Measurements from ENCODE around the gene TNRC6B. TPM values are rescaled to one million over a fixed set of nuclear protein-coding genes. Genes with fewer than 3 reads are reported as not detected.

Gene TNRC6B, protein sequence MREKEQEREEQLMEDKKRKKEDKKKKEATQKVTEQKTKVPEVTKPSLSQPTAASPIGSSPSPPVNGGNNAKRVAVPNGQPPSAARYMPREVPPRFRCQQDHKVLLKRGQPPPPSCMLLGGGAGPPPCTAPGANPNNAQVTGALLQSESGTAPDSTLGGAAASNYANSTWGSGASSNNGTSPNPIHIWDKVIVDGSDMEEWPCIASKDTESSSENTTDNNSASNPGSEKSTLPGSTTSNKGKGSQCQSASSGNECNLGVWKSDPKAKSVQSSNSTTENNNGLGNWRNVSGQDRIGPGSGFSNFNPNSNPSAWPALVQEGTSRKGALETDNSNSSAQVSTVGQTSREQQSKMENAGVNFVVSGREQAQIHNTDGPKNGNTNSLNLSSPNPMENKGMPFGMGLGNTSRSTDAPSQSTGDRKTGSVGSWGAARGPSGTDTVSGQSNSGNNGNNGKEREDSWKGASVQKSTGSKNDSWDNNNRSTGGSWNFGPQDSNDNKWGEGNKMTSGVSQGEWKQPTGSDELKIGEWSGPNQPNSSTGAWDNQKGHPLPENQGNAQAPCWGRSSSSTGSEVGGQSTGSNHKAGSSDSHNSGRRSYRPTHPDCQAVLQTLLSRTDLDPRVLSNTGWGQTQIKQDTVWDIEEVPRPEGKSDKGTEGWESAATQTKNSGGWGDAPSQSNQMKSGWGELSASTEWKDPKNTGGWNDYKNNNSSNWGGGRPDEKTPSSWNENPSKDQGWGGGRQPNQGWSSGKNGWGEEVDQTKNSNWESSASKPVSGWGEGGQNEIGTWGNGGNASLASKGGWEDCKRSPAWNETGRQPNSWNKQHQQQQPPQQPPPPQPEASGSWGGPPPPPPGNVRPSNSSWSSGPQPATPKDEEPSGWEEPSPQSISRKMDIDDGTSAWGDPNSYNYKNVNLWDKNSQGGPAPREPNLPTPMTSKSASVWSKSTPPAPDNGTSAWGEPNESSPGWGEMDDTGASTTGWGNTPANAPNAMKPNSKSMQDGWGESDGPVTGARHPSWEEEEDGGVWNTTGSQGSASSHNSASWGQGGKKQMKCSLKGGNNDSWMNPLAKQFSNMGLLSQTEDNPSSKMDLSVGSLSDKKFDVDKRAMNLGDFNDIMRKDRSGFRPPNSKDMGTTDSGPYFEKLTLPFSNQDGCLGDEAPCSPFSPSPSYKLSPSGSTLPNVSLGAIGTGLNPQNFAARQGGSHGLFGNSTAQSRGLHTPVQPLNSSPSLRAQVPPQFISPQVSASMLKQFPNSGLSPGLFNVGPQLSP (N-terminal part only)
- total RNA-seq (144 TPM), polyA plus RNA-seq (10 to 100 TPM; 50.6 to 79.7 (median 65.1) TPM)

- H3K4me1 ChIP-seq (ENCODE audit: control insufficient read depth, insufficient read depth, low read length, poor library complexity, severe bottlenecking), result peaks cover 69% of the 10 kb centered on the region
- H3K4me3 Mint-ChIP-seq, result peak within 1 kb of the TSS; percentile 87 to 98 (median 90)
These were observed at the start of gene TNRC6B for GRCh38 chr22:40177738-40178416. Gene TNRC6B (plus strand): TSS chr22:40177925. CDS start chr22:40178136, 211 bp downstream.

DNA sequence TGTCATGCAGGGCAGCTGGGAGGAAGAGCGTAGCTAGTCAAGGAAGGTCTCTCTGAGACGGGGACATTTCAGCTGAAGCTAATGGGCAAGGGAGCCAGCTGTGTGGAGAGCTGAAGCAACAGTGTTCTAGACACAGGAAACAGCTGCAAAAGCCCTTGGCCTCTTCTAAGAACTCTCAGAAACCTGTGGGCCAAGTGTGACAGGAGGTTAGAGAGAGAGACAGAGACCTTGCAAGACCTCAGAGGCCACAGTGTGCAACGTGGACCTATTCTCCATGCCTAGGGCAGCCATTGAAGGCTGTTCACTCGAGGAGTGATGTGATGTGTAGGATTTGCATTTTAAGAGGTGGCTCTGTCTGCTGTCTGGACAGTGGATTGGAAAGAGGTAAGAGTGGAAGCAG, 48.7 kb upstream of the TNRC6B start:
- H3K4me3 Mint-ChIP-seq, result peak overlapping the region in 3 of 4 donors; percentile 1 to 44 (median 43)
- H3K4me3 ChIP-seq (ENCODE audit: low read depth, low read length), result no peak overlapping the region
- no peaks in the 10 kb centered on the region for H3K9me3 Mint-ChIP-seq
- no peaks in the 10 kb centered on the region for H3K9me3 ChIP-seq (ENCODE audit: control insufficient read depth in 2 of 2, low read length in 2 of 2)
- peaks cover 31% of the 10 kb centered on the region for H3K36me3 Mint-ChIP-seq
- peak; percentile 60 to 64 for ATAC-seq (ENCODE audit: low read depth in 2 of 2)
- H3K4me1 Mint-ChIP-seq, result peaks cover 14 to 32% (median 25%) of the 10 kb centered on the region in 4 donors
- peak in 1 of 3 donors; percentile 89 for DNase-seq
- peaks cover 34% of the 10 kb centered on the region for H3K36me3 ChIP-seq (ENCODE audit: control insufficient read depth, insufficient read depth, low read length)
- H3K27me3 Mint-ChIP-seq, result no peaks in the 10 kb centered on the region
- H3K27me3 ChIP-seq (ENCODE audit: control insufficient read depth, insufficient read depth, low read length), result no peaks in the 10 kb centered on the region
- peaks cover 4% of the 10 kb centered on the region for H3K4me1 ChIP-seq (ENCODE audit: control insufficient read depth, insufficient read depth, low read length, poor library complexity, severe bottlenecking)
- no peak overlapping the region for H3K27ac ChIP-seq (ENCODE audit: insufficient read depth, low read length, poor library complexity, severe bottlenecking)
- peak overlapping the region; percentile 21 to 88 (median 22) for H3K27ac Mint-ChIP-seq

More at GRCh38 chr22:40177738-40178416, at the start of gene TNRC6B:
- H3K9me3 ChIP-seq (ENCODE audit: control insufficient read depth in 2 of 2, low read length in 2 of 2), result no peaks in the 10 kb centered on the region
- DNase-seq (peak; percentile 73 to 98 (median 91)), ATAC-seq (ENCODE audit: low read depth in 2 of 2) (peak; percentile 88 to 90)
- H3K27ac ChIP-seq (ENCODE audit: insufficient read depth, low read length, poor library complexity, severe bottlenecking), result peak within 1 kb of the TSS; percentile 81
- H3K4me1 Mint-ChIP-seq, result peaks cover 28 to 60% (median 49%) of the 10 kb centered on the region in 4 donors
- H3K9me3 Mint-ChIP-seq, result no peaks in the 10 kb centered on the region
- H3K4me3 ChIP-seq (ENCODE audit: low read depth, low read length), result peak within 1 kb of the TSS; percentile 100
- peaks cover 11% of the 10 kb centered on the region for H3K27me3 Mint-ChIP-seq
- H3K27ac Mint-ChIP-seq, result peak within 1 kb of the TSS; percentile 54 to 92 (median 86)
- no peaks in the 10 kb centered on the region for H3K36me3 ChIP-seq (ENCODE audit: control insufficient read depth, insufficient read depth, low read length)
- no peaks in the 10 kb centered on the region for H3K27me3 ChIP-seq (ENCODE audit: control insufficient read depth, insufficient read depth, low read length)
- H3K36me3 Mint-ChIP-seq, result no peaks in the 10 kb centered on the region

- Histone ChIP-seq H3K4me3 (ENCODE audit: low read depth, low read length) (no peak overlapping the region), H3K27ac (ENCODE audit: insufficient read depth, low read length, poor library complexity, severe bottlenecking) (no peak overlapping the region), H3K4me1 (ENCODE audit: control insufficient read depth, insufficient read depth, low read length, poor library complexity, severe bottlenecking) (no peaks in the 10 kb centered on the region), H3K9me3 (ENCODE audit: control insufficient read depth in 2 of 2, low read length in 2 of 2) (no peaks in the 10 kb centered on the region), H3K36me3 (ENCODE audit: control insufficient read depth, insufficient read depth, low read length) (peaks cover 58% of the 10 kb centered on the region), H3K27me3 (ENCODE audit: control insufficient read depth, insufficient read depth, low read length) (no peaks in the 10 kb centered on the region)
- no peak for DNase-seq
- Mint-ChIP-seq H3K4me3 (no peak overlapping the region), H3K36me3 (peaks cover 37% of the 10 kb centered on the region), H3K9me3 (no peaks in the 10 kb centered on the region), H3K4me1 (peaks cover 12 to 23% (median 14%) of the 10 kb centered on the region in 4 donors), H3K27me3 (no peaks in the 10 kb centered on the region), H3K27ac (peak overlapping the region in 1 of 3 donors; percentile 77)
- ATAC-seq (ENCODE audit: low read depth in 2 of 2), result no peak
These were observed 40.6 kb upstream of the TNRC6B start for GRCh38 chr22:40137132-40137531.

DNA sequence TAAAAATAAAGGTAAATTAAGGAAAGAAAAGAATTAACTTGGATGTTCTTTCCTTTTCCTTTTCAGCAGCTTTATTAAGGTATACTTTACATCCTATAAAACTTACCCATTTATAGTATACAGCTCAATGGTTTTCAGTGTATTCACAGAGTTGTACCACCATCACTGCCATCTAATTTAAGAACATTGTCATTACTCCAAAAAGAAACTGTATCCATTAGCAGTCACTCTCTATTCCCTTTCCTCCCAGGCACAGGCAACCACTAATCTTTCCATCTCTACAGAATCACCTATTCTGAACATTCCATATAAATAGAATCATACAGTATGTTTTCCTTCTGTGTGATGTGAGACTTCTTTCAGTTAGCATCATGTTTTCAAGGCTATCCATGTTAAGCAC, 38.9 kb upstream of the TNRC6B start:
- H3K36me3 ChIP-seq (ENCODE audit: control insufficient read depth, insufficient read depth, low read length), result peaks cover 67% of the 10 kb centered on the region
- Mint-ChIP-seq H3K4me3 (no peak overlapping the region), H3K4me1 (peaks cover 9 to 23% (median 11%) of the 10 kb centered on the region in 4 donors), H3K27me3 (no peaks in the 10 kb centered on the region), H3K36me3 (peaks cover 33% of the 10 kb centered on the region), H3K9me3 (no peaks in the 10 kb centered on the region), H3K27ac (no peak overlapping the region)
- no peaks in the 10 kb centered on the region for H3K27me3 ChIP-seq (ENCODE audit: control insufficient read depth, insufficient read depth, low read length)
- no peak overlapping the region for H3K4me3 ChIP-seq (ENCODE audit: low read depth, low read length)
- ATAC-seq (ENCODE audit: low read depth in 2 of 2) (no peak), DNase-seq (no peak)
- no peaks in the 10 kb centered on the region for H3K4me1 ChIP-seq (ENCODE audit: control insufficient read depth, insufficient read depth, low read length, poor library complexity, severe bottlenecking)
- H3K27ac ChIP-seq (ENCODE audit: insufficient read depth, low read length, poor library complexity, severe bottlenecking), result no peak overlapping the region
- no peaks in the 10 kb centered on the region for H3K9me3 ChIP-seq (ENCODE audit: control insufficient read depth in 2 of 2, low read length in 2 of 2)

DNA sequence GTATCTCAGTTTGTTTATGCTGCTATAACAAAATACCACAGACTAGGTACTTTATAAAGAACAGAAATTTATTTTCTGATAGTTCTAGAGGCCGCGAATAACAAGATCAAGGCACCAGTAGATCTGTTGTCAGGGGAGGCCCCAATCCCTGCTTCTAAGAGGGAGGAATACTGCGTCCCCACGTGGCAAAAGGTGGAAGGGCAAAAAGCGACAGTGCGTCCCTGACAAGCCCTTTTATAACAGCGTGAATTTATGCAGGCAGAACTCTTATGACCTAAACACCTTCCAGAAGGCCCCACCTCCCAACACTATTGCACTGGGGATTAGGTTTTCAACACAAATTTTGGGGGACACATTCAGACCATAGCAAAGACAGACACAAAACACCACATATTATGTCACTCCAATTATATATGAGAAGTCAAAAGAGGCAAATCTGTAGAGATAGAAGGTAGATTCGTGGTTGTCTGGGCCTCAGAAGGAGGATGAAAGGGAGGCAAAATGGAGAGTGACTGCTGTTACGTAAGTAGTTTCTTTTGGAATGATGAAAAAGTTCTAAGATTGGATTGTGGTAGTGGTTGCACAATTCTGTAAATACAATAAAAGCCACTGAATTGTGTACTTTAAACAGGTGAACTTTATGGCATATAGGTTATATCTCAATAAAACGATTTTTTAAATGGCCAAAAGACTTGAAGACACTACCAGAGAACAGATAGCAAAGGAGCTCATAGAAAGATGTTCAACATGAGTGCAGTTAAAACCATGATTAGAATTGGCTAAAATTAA, 30.1 kb upstream of the TNRC6B start:
- Histone ChIP-seq H3K9me3 (ENCODE audit: control insufficient read depth in 2 of 2, low read length in 2 of 2) (no peaks in the 10 kb centered on the region), H3K4me3 (ENCODE audit: low read depth, low read length) (no peak overlapping the region), H3K4me1 (ENCODE audit: control insufficient read depth, insufficient read depth, low read length, poor library complexity, severe bottlenecking) (no peaks in the 10 kb centered on the region), H3K36me3 (ENCODE audit: control insufficient read depth, insufficient read depth, low read length) (peaks cover 12% of the 10 kb centered on the region), H3K27me3 (ENCODE audit: control insufficient read depth, insufficient read depth, low read length) (no peaks in the 10 kb centered on the region), H3K27ac (ENCODE audit: insufficient read depth, low read length, poor library complexity, severe bottlenecking) (no peak overlapping the region)
- H3K36me3 Mint-ChIP-seq, result peaks cover 21% of the 10 kb centered on the region
- H3K9me3 Mint-ChIP-seq, result no peaks in the 10 kb centered on the region
- H3K27me3 Mint-ChIP-seq, result no peaks in the 10 kb centered on the region
- no peak overlapping the region for H3K4me3 Mint-ChIP-seq
- H3K27ac Mint-ChIP-seq, result peak overlapping the region in 1 of 3 donors; percentile 50
- peaks cover 5 to 20% (median 8%) of the 10 kb centered on the region in 4 donors for H3K4me1 Mint-ChIP-seq
- ATAC-seq (ENCODE audit: low read depth in 2 of 2) (no peak), DNase-seq (no peak)

- Mint-ChIP-seq H3K36me3 (peaks cover 25% of the 10 kb centered on the region), H3K27me3 (no peaks in the 10 kb centered on the region), H3K4me3 (no peak overlapping the region), H3K9me3 (no peaks in the 10 kb centered on the region), H3K27ac (no peak overlapping the region), H3K4me1 (peaks cover 6 to 20% (median 12%) of the 10 kb centered on the region in 4 donors)
- DNase-seq (no peak), ATAC-seq (ENCODE audit: low read depth in 2 of 2) (no peak)
- Histone ChIP-seq H3K36me3 (ENCODE audit: control insufficient read depth, insufficient read depth, low read length) (peaks cover 25% of the 10 kb centered on the region), H3K4me1 (ENCODE audit: control insufficient read depth, insufficient read depth, low read length, poor library complexity, severe bottlenecking) (no peaks in the 10 kb centered on the region), H3K27ac (ENCODE audit: insufficient read depth, low read length, poor library complexity, severe bottlenecking) (no peak overlapping the region), H3K4me3 (ENCODE audit: low read depth, low read length) (no peak overlapping the region), H3K27me3 (ENCODE audit: control insufficient read depth, insufficient read depth, low read length) (no peaks in the 10 kb centered on the region), H3K9me3 (ENCODE audit: control insufficient read depth in 2 of 2, low read length in 2 of 2) (no peaks in the 10 kb centered on the region)
These were observed 24.5 kb upstream of the TNRC6B start for GRCh38 chr22:40153192-40153591.

Data from CD4-positive, CD25-positive, alpha-beta regulatory T cell (primary cell).